Measurements from ENCODE around the gene UVSSA. TPM values are rescaled to one million over a fixed set of nuclear protein-coding genes. Genes with fewer than 3 reads are reported as not detected.

UVSSA gene
- total and polyA plus RNA-seq, 9 of the 15 experiments (the other 6 are each of a cell fraction or from before 2014, with no cell fraction given), result 0.21 to 14.6 (median 3.3) TPM

DNA sequence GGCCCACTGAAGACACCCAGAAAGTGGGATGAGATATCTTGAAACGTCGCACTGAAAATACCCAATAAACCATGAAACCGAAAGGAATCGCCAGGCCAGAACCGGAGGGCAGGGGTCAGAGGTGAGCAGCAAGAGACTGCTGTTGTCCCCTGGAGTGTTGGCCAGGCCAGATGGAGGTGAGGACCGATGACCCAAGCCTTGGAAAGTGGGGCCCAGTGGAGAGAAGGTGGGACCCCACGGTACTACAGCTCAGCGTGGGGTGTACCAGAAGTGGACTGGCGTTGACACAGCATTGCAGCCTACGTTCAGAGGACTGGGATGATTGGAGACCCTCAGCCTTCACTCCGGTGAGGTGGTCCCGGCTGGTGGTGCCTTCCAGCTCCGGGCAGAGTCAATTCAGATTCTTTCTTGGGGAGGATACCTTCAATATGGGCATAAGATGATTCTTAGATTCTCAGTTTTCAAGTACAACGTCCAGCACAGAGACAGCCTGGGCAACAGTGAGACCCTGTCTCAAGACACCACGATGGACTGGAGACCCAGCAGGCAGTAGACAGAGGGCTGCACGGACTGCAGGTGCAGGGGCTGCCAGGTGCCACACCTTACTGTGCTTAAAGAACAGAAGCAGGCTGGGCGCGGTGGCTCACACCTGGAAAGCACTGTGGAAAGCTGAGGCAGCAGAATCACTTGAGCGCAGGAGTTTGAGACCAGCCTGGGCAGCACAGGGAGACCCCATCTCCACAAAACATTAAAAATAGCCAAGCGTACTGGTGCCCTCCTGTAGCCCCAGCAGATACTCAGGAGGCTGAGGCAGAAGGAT, 34.0 kb upstream of the UVSSA start:
- in situ Hi-C loops (cut with MboI), result no loop called here
- Histone ChIP-seq H3K79me2 (ENCODE audit: control insufficient read depth, insufficient read depth, low read length) (peaks cover 43% of the 10 kb centered on the region), H3K9me3 (replicated peaks; ENCODE audit: control insufficient read depth, insufficient read depth, low read depth, low read length) (no peaks in the 10 kb centered on the region)

DNA sequence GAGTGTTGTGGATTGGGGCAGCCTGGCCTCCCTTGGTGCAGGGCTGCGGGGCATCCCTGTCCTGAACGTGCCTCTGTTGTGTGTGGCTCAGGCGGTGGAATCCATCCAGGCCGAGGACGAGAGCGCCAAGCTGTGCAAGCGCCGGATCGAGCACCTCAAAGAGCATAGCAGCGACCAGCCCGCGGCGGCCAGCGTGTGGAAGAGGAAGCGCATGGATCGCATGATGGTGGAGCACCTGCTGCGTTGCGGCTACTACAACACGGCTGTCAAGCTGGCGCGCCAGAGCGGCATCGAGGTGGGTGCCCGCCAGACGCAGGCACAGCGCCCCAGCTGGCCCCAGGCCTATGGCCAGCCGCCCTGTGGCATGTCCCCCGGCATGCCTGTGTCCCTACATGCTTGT, 31.7 kb upstream of the UVSSA start:
- Histone ChIP-seq H3K9me3 (replicated peaks; ENCODE audit: control insufficient read depth, insufficient read depth, low read depth, low read length) (no peaks in the 10 kb centered on the region), H3K4me2 (ENCODE audit: insufficient read depth, low read length) (no peak overlapping the region), H3K9ac (ENCODE audit: insufficient read depth in 1 of 2, low read depth in 2 of 2, low read length in 2 of 2) (no peak overlapping the region; a peak in 1 of 4 replicates), H3K36me3 (ENCODE audit: control insufficient read depth, insufficient read depth, low read length) (peaks cover 78% of the 10 kb centered on the region; the same call in 2 of the 3 replicates), H2AFZ (ENCODE audit: low read depth, low read length) (no peak overlapping the region), H3K27ac (ENCODE audit: extremely low read depth, low read depth, low read length) (no peak overlapping the region), H3K27me3 (ENCODE audit: control insufficient read depth in 2 of 2, insufficient read depth in 2 of 2, low read length in 2 of 2) (no peaks in the 10 kb centered on the region), H3K4me1 (replicated peaks in 1 of 2; ENCODE audit: control insufficient read depth in 2 of 2, insufficient read depth in 2 of 2, low read length in 2 of 2) (peaks cover 0 to 28% of the 10 kb centered on the region in 2 experiments; a peak in 1 of 5 replicates), H3K4me3 (no peak overlapping the region), H3K79me2 (ENCODE audit: control insufficient read depth, insufficient read depth, low read length) (peaks cover 20% of the 10 kb centered on the region), H4K20me1 (replicated peaks; ENCODE audit: control insufficient read depth, insufficient read depth, low read length) (peaks cover 1% of the 10 kb centered on the region; the same call in 1 of the 2 replicates), H3K9me1 (ENCODE audit: control insufficient read depth, insufficient read depth, low read length) (no peaks in the 10 kb centered on the region)
- intact Hi-C loops (cut with micrococcal nuclease), result no loop called here
- POLR2A ChIA-PET, result no interaction called here
- in situ Hi-C loops (cut with MboI), result no loop called here
- CTCF ChIA-PET (ENCODE audit: low intra/inter-chr PET ratio), result no interaction called here
- no peak for ATAC-seq
- no TSS peak for BruUV-seq (replicated peaks)
- TF ChIP-seq PTBP1 (IDR thresholded peaks at IDR 0.05; ENCODE audit: low read depth, low read length) (no peak), POLR2G (IDR thresholded peaks at IDR 0.05; ENCODE audit: low read depth, low read length) (peak; percentile 45), BRCA1 (IDR thresholded peaks at IDR 0.05) (no peak), BRCA1 (CRISPR knock-in tag; IDR thresholded peaks at IDR 0.05) (no peak), CCNT2 (IDR thresholded peaks at IDR 0.05; ENCODE audit: borderline replicate concordance, extremely low read depth, insufficient read length, low read depth, low read length) (no peak), POLR3A (IDR thresholded peaks at IDR 0.05; ENCODE audit: borderline replicate concordance, extremely low read depth, insufficient read depth, insufficient read length) (no peak)
- TF ChIP-seq, protein P1, sequence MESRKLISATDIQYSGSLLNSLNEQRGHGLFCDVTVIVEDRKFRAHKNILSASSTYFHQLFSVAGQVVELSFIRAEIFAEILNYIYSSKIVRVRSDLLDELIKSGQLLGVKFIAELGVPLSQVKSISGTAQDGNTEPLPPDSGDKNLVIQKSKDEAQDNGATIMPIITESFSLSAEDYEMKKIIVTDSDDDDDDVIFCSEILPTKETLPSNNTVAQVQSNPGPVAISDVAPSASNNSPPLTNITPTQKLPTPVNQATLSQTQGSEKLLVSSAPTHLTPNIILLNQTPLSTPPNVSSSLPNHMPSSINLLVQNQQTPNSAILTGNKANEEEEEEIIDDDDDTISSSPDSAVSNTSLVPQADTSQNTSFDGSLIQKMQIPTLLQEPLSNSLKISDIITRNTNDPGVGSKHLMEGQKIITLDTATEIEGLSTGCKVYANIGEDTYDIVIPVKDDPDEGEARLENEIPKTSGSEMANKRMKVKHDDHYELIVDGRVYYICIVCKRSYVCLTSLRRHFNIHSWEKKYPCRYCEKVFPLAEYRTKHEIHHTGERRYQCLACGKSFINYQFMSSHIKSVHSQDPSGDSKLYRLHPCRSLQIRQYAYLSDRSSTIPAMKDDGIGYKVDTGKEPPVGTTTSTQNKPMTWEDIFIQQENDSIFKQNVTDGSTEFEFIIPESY (CRISPR knock-in tag; IDR thresholded peaks at IDR 0.05), result 0 out of 2 replicates have a peak, but pooled peaks have one; percentile 36
- 97% methylated on average over 18 of the region's 28 CpGs for WGBS (ENCODE audit: insufficient coverage, low coverage, missing lambda C conversion rate)
- no peak for FAIRE-seq
- DNase-seq (ENCODE audit: extremely low read depth in 1 of 4, low spot score in 3 of 4), result no peak

More for the DNA sequence above, 34.0 kb upstream of the UVSSA start:
- Histone ChIP-seq H3K9me1 (ENCODE audit: control insufficient read depth, insufficient read depth, low read length) (no peaks in the 10 kb centered on the region), H3K27me3 (ENCODE audit: control insufficient read depth in 2 of 2, insufficient read depth in 2 of 2, low read length in 2 of 2) (no peaks in the 10 kb centered on the region; a peak in 1 of 5 replicates), H3K27ac (ENCODE audit: extremely low read depth, low read depth, low read length) (no peak overlapping the region), H3K4me2 (ENCODE audit: insufficient read depth, low read length) (no peak overlapping the region), H3K9ac (ENCODE audit: insufficient read depth in 1 of 2, low read depth in 2 of 2, low read length in 2 of 2) (0 out of 4 replicates have a peak overlapping the region, but pooled peaks of 1 of the 2 experiments have one; percentile 17), H3K4me3 (no peak overlapping the region), H3K4me1 (replicated peaks in 1 of 2; ENCODE audit: control insufficient read depth in 2 of 2, insufficient read depth in 2 of 2, low read length in 2 of 2) (peaks cover 4 to 41% of the 10 kb centered on the region in 2 experiments; a peak in 4 of 5 replicates), H3K36me3 (ENCODE audit: control insufficient read depth, insufficient read depth, low read length) (peaks cover 63% of the 10 kb centered on the region; the same call in 2 of the 3 replicates), H2AFZ (ENCODE audit: low read depth, low read length) (no peak overlapping the region), H4K20me1 (replicated peaks; ENCODE audit: control insufficient read depth, insufficient read depth, low read length) (peaks cover 12% of the 10 kb centered on the region)
- CTCF ChIA-PET (ENCODE audit: low intra/inter-chr PET ratio), result no interaction called here
- 98% methylated on average over 18 of the region's 20 CpGs for WGBS (ENCODE audit: insufficient coverage, low coverage, missing lambda C conversion rate)
- no peak for FAIRE-seq
- intact Hi-C loops (cut with micrococcal nuclease), result no loop called here
- no peak for ATAC-seq
- no TSS peak for BruUV-seq (replicated peaks)
- POLR2A ChIA-PET, result no interaction called here
- no peak for TF ChIP-seq NFIX (CRISPR knock-in tag; IDR thresholded peaks at IDR 0.05; ENCODE audit: low read depth)
- no peak for TF ChIP-seq ZNF780A (CRISPR knock-in tag; IDR thresholded peaks at IDR 0.05)
- no peak for TF ChIP-seq POLR3G (IDR thresholded peaks at IDR 0.05; ENCODE audit: extremely low read depth, insufficient read length, insufficient replicate concordance)
- no peak for DNase-seq (ENCODE audit: extremely low read depth in 1 of 4, low spot score in 3 of 4)

All from K562 (cell line).